Tibial nerve (tissue), 4 donors: ENCODE data around the gene GAK.

Source experiments
- EP300 ChIP-seq, 2 donors: sonication (generic); formaldehyde crosslinking; IDR thresholded peaks; one replicate each; pipeline ENCODE4 v1.6.1; 2017; ENCODE audit warnings: antibody characterized with exemption in 2 of 2, mild to moderate bottlenecking in 1 of 2
- POLR2A ChIP-seq, 2 donors: fragments of 450-650 bp; IDR thresholded peaks; one replicate each; pipeline ENCODE4 v1.6.1; 2017; ENCODE audit warnings: antibody characterized with exemption in 2 of 2, mild to moderate bottlenecking in 2 of 2, moderate library complexity in 2 of 2
- TF ChIP-seq, protein P1 (sequence below), 5 experiments: fragments of 200-600 bp in 3 of 5; fragments of 450-650 bp in 2 of 5; sonication (generic) in 3 of 5; IDR thresholded peaks; one replicate each; pipeline ENCODE4 v1.5.1; 2016 to 2019; ENCODE audit warnings: antibody characterized with exemption in 5 of 5, mild to moderate bottlenecking in 3 of 5, moderate library complexity in 2 of 5

DNA sequence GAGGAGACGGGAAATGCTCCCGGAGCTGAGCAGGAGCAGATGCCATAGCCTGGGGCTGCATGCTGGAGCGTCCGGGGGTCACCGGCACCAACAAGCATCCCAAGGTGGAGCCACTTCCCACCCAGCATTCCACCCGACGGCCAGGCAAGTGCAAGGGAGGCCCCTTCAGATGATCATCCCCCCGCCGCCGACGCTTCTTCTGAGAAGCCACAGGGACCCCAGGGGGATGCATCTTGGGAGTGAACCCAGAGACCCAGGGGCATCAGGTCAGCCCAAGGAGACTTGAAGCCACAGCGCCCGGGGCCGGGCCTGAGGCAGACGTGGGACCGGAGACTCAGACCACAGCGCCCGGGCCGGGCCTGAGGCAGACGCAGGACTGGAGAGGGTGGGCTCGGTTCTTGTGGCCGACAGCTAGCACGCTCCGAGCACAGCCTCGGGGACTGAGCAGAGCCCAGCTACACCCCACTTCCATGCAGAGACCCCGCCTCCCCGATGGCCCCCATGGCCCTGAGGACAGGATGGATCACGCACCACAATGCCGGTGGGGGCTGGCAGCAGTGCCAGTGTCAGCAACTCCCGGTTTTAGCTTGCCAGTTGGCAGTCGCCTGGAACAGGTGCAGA is 73.2 kb downstream of the GAK start:
- TF ChIP-seq, protein P1, sequence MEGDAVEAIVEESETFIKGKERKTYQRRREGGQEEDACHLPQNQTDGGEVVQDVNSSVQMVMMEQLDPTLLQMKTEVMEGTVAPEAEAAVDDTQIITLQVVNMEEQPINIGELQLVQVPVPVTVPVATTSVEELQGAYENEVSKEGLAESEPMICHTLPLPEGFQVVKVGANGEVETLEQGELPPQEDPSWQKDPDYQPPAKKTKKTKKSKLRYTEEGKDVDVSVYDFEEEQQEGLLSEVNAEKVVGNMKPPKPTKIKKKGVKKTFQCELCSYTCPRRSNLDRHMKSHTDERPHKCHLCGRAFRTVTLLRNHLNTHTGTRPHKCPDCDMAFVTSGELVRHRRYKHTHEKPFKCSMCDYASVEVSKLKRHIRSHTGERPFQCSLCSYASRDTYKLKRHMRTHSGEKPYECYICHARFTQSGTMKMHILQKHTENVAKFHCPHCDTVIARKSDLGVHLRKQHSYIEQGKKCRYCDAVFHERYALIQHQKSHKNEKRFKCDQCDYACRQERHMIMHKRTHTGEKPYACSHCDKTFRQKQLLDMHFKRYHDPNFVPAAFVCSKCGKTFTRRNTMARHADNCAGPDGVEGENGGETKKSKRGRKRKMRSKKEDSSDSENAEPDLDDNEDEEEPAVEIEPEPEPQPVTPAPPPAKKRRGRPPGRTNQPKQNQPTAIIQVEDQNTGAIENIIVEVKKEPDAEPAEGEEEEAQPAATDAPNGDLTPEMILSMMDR (IDR thresholded peaks at IDR 0.05): no peak
- no peak for TF ChIP-seq POLR2A (IDR thresholded peaks at IDR 0.05)
- TF ChIP-seq EP300 (IDR thresholded peaks at IDR 0.05): no peak
